ENCODE measurements around the gene DEPDC1B. TPM values are rescaled to one million over a fixed set of nuclear protein-coding genes. Genes with fewer than 3 reads are reported as not detected.
A peak's percentile ranks its signal among the peaks of the same experiment; 100 is the strongest.

DEPDC1B gene
- total RNA-seq, 6 donors from 2014 or later, result 0.49 to 3.1 (median 0.72) TPM; not detected in 1

- no peaks in the 10 kb centered on the region for H3K27me3 ChIP-seq
- H3K27ac ChIP-seq, result no peak overlapping the region
- DNase-seq, result no peak
- H3K9me3 ChIP-seq, result no peaks in the 10 kb centered on the region
- ATAC-seq (ENCODE audit: low FRiP score in 2 of 2), result no peak
- WGBS, 2 donors, result 57 to 59% methylated on average over 3 of the region's 3 CpGs
- no peaks in the 10 kb centered on the region for H3K36me3 ChIP-seq
- no peak for TF ChIP-seq CTCF (IDR thresholded peaks at IDR 0.05)
- TF ChIP-seq POLR2A (IDR thresholded peaks at IDR 0.05), result no peak
- TF ChIP-seq EP300 (IDR thresholded peaks at IDR 0.05), result no peak
- no peak for TF ChIP-seq POLR2AphosphoS5 (IDR thresholded peaks at IDR 0.05)
- no peaks in the 10 kb centered on the region for H3K4me1 ChIP-seq
- H3K4me3 ChIP-seq, result no peak overlapping the region
These were observed 10.4 kb upstream of the DEPDC1B start for GRCh38 chr5:60710362-60710761.

DNA sequence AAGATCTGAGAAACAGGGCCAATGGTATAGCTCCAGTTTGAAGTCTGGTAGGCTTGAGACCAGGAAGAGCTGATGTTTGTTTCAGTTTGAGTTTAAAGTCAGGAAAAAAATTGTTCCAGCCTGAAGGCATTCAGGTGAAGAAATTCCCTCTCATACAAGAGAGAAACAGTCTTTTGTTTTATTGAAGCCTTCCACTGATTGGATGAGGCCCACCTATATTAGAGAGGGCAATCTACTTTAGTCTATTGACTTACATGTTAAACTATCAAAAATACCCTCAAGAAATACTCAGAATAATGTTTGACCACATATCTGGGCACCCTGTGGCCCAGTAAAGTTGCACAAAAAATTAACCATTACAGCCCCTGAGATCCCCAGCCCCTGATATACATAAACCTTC is 5.2 kb upstream of the DEPDC1B start:
- TF ChIP-seq EP300 (IDR thresholded peaks at IDR 0.05), result no peak
- TF ChIP-seq CTCF (IDR thresholded peaks at IDR 0.05), result no peak
- TF ChIP-seq POLR2A (IDR thresholded peaks at IDR 0.05), result no peak
- TF ChIP-seq POLR2AphosphoS5 (IDR thresholded peaks at IDR 0.05), result no peak
- no peak overlapping the region for H3K27ac ChIP-seq
- H3K9me3 ChIP-seq, result no peaks in the 10 kb centered on the region
- no peak for ATAC-seq (ENCODE audit: low FRiP score in 2 of 2)
- no peaks in the 10 kb centered on the region for H3K27me3 ChIP-seq
- no peaks in the 10 kb centered on the region for H3K36me3 ChIP-seq
- peaks cover 9 to 14% (median 10%) of the 10 kb centered on the region in 4 donors for H3K4me1 ChIP-seq
- DNase-seq, result no peak
- no peak overlapping the region for H3K4me3 ChIP-seq

- DNase-seq (no peak), ATAC-seq (ENCODE audit: low FRiP score in 2 of 2) (no peak)
- Histone ChIP-seq H3K27ac (no peak overlapping the region), H3K4me1 (peaks cover 9 to 22% (median 13%) of the 10 kb centered on the region in 4 donors), H3K27me3 (no peaks in the 10 kb centered on the region), H3K4me3 (no peak overlapping the region), H3K36me3 (no peaks in the 10 kb centered on the region), H3K9me3 (no peaks in the 10 kb centered on the region)
- 71 to 89% methylated on average over 2 of the region's 2 CpGs for WGBS, 2 donors
- TF ChIP-seq POLR2A (IDR thresholded peaks at IDR 0.05) (no peak), EP300 (IDR thresholded peaks at IDR 0.05) (no peak), CTCF (IDR thresholded peaks at IDR 0.05) (no peak), POLR2AphosphoS5 (IDR thresholded peaks at IDR 0.05) (no peak)
These were observed 4.0 kb upstream of the DEPDC1B start for GRCh38 chr5:60703944-60704343.

DNA sequence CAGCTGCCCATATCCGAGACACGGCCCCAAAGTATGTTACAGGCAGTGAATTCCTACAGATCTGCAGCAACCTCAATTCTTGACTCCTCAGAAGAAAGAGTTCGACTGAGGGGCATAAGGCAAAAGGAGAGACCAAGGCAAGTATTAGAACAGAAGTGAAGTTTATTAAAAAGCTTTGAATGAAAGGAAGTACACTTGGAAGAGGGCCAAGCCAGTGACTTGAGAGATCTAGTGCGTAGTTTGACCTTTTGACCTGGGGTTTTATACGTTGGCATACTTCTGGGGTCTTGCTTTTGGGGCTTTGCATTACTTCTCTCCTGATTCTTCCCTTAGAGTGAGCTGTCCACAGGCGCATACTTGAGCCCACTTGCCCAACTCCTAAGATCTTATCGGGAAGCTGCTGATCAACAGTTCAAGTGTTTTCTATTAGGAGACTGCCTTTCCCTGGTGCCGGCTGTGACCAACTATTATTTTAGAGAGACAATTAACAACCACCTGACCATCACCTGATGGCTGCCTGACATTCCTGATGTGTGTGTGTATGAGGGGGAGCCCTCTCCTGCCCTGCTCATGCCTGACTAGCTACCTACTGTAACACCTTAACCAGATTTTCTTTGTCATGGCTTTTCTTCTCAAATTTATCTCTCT is 1.5 kb upstream of the DEPDC1B start:
- Histone ChIP-seq H3K27me3 (no peaks in the 10 kb centered on the region), H3K4me3 (no peak overlapping the region), H3K27ac (no peak overlapping the region), H3K9me3 (no peaks in the 10 kb centered on the region), H3K4me1 (peaks cover 9 to 27% (median 14%) of the 10 kb centered on the region in 4 donors), H3K36me3 (no peaks in the 10 kb centered on the region)
- no peak for TF ChIP-seq CTCF (IDR thresholded peaks at IDR 0.05)
- TF ChIP-seq POLR2AphosphoS5 (IDR thresholded peaks at IDR 0.05), result no peak
- TF ChIP-seq EP300 (IDR thresholded peaks at IDR 0.05), result no peak
- DNase-seq, result no peak
- WGBS, 2 donors, result 33 to 47% methylated on average over 8 of the region's 8 CpGs
- no peak for ATAC-seq (ENCODE audit: low FRiP score in 2 of 2)

DNA sequence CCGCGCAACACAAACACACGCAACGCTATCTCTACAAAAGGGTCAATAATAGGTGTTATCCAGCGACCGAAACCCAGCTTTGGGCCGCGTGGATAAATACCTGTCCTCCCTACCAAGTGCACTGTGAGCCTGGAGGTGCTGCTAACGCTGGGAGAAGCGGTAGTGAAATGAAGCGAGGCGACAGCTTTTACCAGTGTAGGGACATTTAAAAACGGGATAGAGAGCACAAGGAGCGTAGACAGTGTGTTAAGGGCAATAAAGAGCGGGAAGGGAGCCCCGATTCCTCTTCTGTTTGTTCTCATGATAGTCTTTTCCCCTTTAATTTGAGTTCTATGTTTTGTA is 421 bp upstream of the DEPDC1B start:
- DNase-seq (no peak), ATAC-seq (ENCODE audit: low FRiP score in 2 of 2) (peak; percentile 12 to 57)
- Histone ChIP-seq H3K9me3 (no peaks in the 10 kb centered on the region), H3K4me1 (peaks cover 9 to 27% (median 14%) of the 10 kb centered on the region in 4 donors), H3K27ac (peak overlapping the region; percentile 14 to 83 (median 69)), H3K27me3 (no peaks in the 10 kb centered on the region), H3K4me3 (peak overlapping the region; percentile 48 to 75 (median 72)), H3K36me3 (no peaks in the 10 kb centered on the region)
- 0 to 3% methylated on average over 8 to 16 of the region's 16 CpGs for WGBS, 2 donors
- TF ChIP-seq EP300 (IDR thresholded peaks at IDR 0.05) (no peak), POLR2A (IDR thresholded peaks at IDR 0.05) (no peak), POLR2AphosphoS5 (IDR thresholded peaks at IDR 0.05) (no peak), CTCF (IDR thresholded peaks at IDR 0.05) (no peak)
